ENCODE data around the gene RAD17. TPM values are rescaled to one million over a fixed set of nuclear protein-coding genes. Genes with fewer than 3 reads are reported as not detected.

RAD17 gene
- total and polyA plus RNA-seq, 2 of the 8 experiments (the other 6 are each of a cell fraction or from before 2014, with no cell fraction given) = 12.9 to 28.1 TPM

DNA sequence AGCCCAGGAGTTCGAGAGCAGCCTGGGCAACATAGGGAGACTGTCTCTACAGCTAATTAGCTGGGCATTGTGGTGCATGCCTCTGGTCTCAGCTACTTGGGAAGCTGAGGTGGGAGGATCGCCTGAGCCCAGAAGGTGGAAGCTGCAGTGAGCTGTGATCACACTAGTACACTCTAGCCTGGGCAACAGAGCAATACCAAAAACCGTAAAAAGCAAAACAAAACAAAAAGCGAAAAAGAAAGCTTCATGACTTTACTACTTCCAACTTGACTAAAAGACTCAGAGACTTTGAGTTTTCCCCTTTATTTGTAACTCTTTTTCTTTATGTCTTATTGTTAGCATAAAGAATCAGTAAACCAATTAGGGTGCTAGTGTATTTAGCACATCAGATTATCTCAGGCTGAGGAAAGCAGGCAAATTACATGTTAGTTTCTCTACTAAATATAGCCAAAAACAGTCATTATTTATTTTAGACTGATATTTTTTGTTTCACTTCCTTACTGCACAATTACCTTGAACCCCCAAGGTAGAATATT is 5.4 kb downstream of the RAD17 start:
- Histone ChIP-seq H4K20me1 (replicated peaks in 1 of 2; ENCODE audit: control insufficient read depth in 1 of 2, insufficient read depth in 2 of 2, low read length in 2 of 2) (no peaks in the 10 kb centered on the region), H3K4me2 (ENCODE audit: insufficient read depth in 1 of 2, low read depth in 2 of 2, low read length in 2 of 2) (no peak overlapping the region), H2BK120ac (replicated peaks; ENCODE audit: low read depth, low read length) (no peak overlapping the region), H3K56ac (replicated peaks; ENCODE audit: insufficient read length, low read depth, low read length) (no peak overlapping the region), H2BK15ac (ENCODE audit: low read length) (no peak overlapping the region), H4K8ac (ENCODE audit: extremely low read depth, insufficient read depth, low read length) (no peak overlapping the region), H3K9ac (replicated peaks in 1 of 4; ENCODE audit: extremely low read depth in 1 of 4, low read depth in 3 of 4, low read length in 3 of 4) (no peak overlapping the region), H3K36me3 (ENCODE audit: control insufficient read depth in 2 of 4, insufficient read depth in 4 of 4, low read length in 3 of 4) (peaks cover 3 to 38% (median 7%) of the 10 kb centered on the region in 4 experiments), H3K4me3 (ENCODE audit: extremely low read depth in 1 of 4, insufficient read depth in 2 of 4, low read depth in 3 of 4, low read length in 4 of 4) (no peak overlapping the region), H4K91ac (replicated peaks; ENCODE audit: insufficient read length, low read length) (no peak overlapping the region), H3K9me3 (ENCODE audit: insufficient read depth in 2 of 2, low read depth in 1 of 2, low read length in 1 of 2) (no peaks in the 10 kb centered on the region), H3K27me3 (replicated peaks in 1 of 4; ENCODE audit: control insufficient read depth in 3 of 4, extremely low read depth in 1 of 4, insufficient read depth in 3 of 4, low read length in 3 of 4) (no peaks in the 10 kb centered on the region), H3K14ac (ENCODE audit: insufficient read length) (no peak overlapping the region), H3K4me1 (replicated peaks in 1 of 4; ENCODE audit: control insufficient read depth in 3 of 4, insufficient read depth in 4 of 4, low read length in 3 of 4) (0 out of 7 replicates have a peak, but pooled peaks cover 0 to 3% (median 0%) of the 10 kb centered on the region in 4 experiments), H4K5ac (ENCODE audit: insufficient read length, low read depth, low read length) (no peak overlapping the region), H2BK12ac (ENCODE audit: low read depth, low read length) (no peak overlapping the region), H2BK5ac (ENCODE audit: low read depth, low read length) (no peak overlapping the region), H3K79me1 (ENCODE audit: low read depth, low read length) (no peaks in the 10 kb centered on the region), H3K23ac (ENCODE audit: insufficient read length) (no peak overlapping the region), H3K18ac (ENCODE audit: extremely low read depth, low read length) (no peak overlapping the region), H2AK5ac (ENCODE audit: low read depth, low read length) (no peak overlapping the region), H3K79me2 (ENCODE audit: control insufficient read depth in 1 of 2, insufficient read depth in 2 of 2, low read length in 2 of 2) (peaks cover 3 to 22% of the 10 kb centered on the region in 2 experiments; a peak in 3 of 4 replicates), H3K27ac (ENCODE audit: low read depth, low read length) (no peak overlapping the region), H2AFZ (ENCODE audit: low read length) (no peak overlapping the region), H2BK20ac (ENCODE audit: low read length) (no peak overlapping the region), H3K23me2 (ENCODE audit: low read depth, low read length) (no peaks in the 10 kb centered on the region; the same call in 1 of the 2 replicates), H3K4ac (replicated peaks; ENCODE audit: insufficient read length, low read depth, low read length) (no peak overlapping the region)
- ChIA-PET CTCF (ENCODE audit: partially characterized antibody) (no interaction called here), POLR2A (ENCODE audit: partially characterized antibody) (no interaction called here)
- 95% methylated on average over 4 of the region's 4 CpGs; no CpG with 5 or more reads in 1 of the 2 experiments for WGBS, 2 experiments (ENCODE audit: extremely low coverage in 1 of 2, insufficient coverage in 1 of 2, insufficient read length in 1 of 2, insufficient replicate concordance in 2 of 2, low coverage in 1 of 2, low lambda C conversion rate in 2 of 2, missing lambda C conversion rate in 1 of 2)
- DNase-seq (ENCODE audit: low read depth in 1 of 2, low spot score in 2 of 2) (no peak), FAIRE-seq (no peak)
- no peak for TF ChIP-seq ATF2 (IDR thresholded peaks at IDR 0.05; ENCODE audit: low read length)
